Thoracic aorta (tissue), 2 donors: ENCODE data around the gene TIA1. TPM values are rescaled to one million over a fixed set of nuclear protein-coding genes. Genes with fewer than 3 reads are reported as not detected.
"Not testable (repeated sequence)": the region's sequence is repeated elsewhere in the genome, so short reads cannot be mapped to it uniquely, and the experiment has no call there.

Source experiments
- ATAC-seq: fragments of 150-250 bp; one replicate; pipeline ENCODE4 v1.8.0; 2017; ENCODE audit warnings: low read depth; ENCODE audit not compliant: insufficient number of reproducible peaks, low FRiP score
- DNase-seq: peaks from one replicate; pipeline ENCODE4 v3.0.0-alpha.2; 2020; ENCODE audit warnings: low spot score
- H3K27ac ChIP-seq, 2 donors: fragments of 200-600 bp; sonication (generic); 1 replicate in 1 of 2; 2 replicates in 1 of 2; pipeline ENCODE4 v1.5.1; 2016; ENCODE audit warnings: mild to moderate bottlenecking in 2 of 2, moderate library complexity in 2 of 2
- H3K27me3 ChIP-seq: fragments of 200-600 bp; sonication (generic); replicated peaks from 2 replicates; pipeline ENCODE4 v1.6.0; 2016; ENCODE audit warnings: mild to moderate bottlenecking; ENCODE audit not compliant: insufficient read depth
- H3K36me3 ChIP-seq: fragments of 200-600 bp; sonication (generic); one replicate; pipeline ENCODE4 v1.5.1; 2016
- H3K4me1 ChIP-seq, 2 donors: fragments of 200-600 bp; sonication (generic); 1 replicate in 1 of 2; 2 replicates in 1 of 2; pipeline versions ENCODE4 v1.5.1 to v1.6.0; 2016; ENCODE audit warnings: low read depth in 2 of 2, mild to moderate bottlenecking in 1 of 2; ENCODE audit not compliant: control insufficient read depth in 1 of 2
- H3K4me3 ChIP-seq: fragments of 200-600 bp; sonication (generic); 2 replicates; pipeline ENCODE4 v1.5.1; 2016; ENCODE audit warnings: mild to moderate bottlenecking
- H3K9me3 ChIP-seq: fragments of 200-600 bp; sonication (generic); 2 replicates; pipeline ENCODE4 v1.5.1; 2016
- total RNA-seq, 2 donors: library from RNA; depleted of rRNA; stranded (reverse); fragments of >200 nt; gene quantifications; one replicate each; pipeline versions ENCODE4 v1.1.0 to v1.2.3, GENCODE V29; 2016
- TF ChIP-seq, protein P1 (sequence below): fragments of 200-600 bp; sonication (generic); IDR thresholded peaks from one replicate; pipeline ENCODE4 v1.5.1; 2019; ENCODE audit warnings: antibody characterized with exemption

The TIA1 gene
- total RNA-seq, 2 donors from 2014 or later = 56.7 to 127 TPM

GRCh38 chr2:70173520-70173919 lies 74.9 kb downstream of the TIA1 start:
- no peaks in the 10 kb centered on the region for H3K9me3 ChIP-seq
- TF ChIP-seq, protein P1, sequence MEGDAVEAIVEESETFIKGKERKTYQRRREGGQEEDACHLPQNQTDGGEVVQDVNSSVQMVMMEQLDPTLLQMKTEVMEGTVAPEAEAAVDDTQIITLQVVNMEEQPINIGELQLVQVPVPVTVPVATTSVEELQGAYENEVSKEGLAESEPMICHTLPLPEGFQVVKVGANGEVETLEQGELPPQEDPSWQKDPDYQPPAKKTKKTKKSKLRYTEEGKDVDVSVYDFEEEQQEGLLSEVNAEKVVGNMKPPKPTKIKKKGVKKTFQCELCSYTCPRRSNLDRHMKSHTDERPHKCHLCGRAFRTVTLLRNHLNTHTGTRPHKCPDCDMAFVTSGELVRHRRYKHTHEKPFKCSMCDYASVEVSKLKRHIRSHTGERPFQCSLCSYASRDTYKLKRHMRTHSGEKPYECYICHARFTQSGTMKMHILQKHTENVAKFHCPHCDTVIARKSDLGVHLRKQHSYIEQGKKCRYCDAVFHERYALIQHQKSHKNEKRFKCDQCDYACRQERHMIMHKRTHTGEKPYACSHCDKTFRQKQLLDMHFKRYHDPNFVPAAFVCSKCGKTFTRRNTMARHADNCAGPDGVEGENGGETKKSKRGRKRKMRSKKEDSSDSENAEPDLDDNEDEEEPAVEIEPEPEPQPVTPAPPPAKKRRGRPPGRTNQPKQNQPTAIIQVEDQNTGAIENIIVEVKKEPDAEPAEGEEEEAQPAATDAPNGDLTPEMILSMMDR = no peak
- H3K36me3 ChIP-seq = peaks cover 18% of the 10 kb centered on the region
- H3K27me3 ChIP-seq = no peaks in the 10 kb centered on the region
- ATAC-seq (no peak), DNase-seq (no peak)
- no peak overlapping the region for H3K4me3 ChIP-seq
- no peaks in the 10 kb centered on the region for H3K4me1 ChIP-seq
- no peak overlapping the region for H3K27ac ChIP-seq

DNA sequence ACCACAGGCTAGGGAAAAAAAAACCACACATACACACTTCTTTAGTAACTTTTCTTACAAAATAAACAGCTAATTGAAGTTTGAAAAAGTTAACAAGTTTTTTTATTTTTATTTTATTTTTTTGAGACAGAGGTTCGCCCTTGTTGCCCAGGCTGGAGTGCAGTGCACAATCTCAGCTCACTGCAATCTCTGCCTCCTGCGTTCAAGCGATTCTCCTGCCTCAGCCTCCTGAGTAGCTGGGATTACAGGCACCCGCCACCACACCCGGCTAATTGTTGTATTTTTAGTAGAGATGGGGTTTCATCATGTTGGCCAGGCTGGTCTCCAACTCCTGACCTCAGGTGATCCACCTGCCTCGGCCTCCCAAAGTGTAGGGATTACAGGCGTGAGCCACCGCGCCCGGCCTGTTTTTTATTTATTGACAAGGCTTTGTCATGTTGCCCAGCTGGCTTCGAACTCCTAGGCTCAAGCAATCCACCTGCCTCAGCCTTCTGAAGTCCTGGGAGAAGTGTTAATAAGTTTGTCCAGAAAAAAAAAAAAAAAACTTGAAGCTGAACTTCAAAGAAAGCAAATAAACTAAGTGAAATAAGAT lies 78.7 kb downstream of the TIA1 start:
- not testable (repeated sequence) for H3K4me1 ChIP-seq, ATAC-seq, H3K9me3 ChIP-seq, H3K27ac ChIP-seq, DNase-seq, H3K27me3 ChIP-seq, H3K4me3 ChIP-seq
- H3K36me3 ChIP-seq = peaks cover 16% of the 10 kb centered on the region

GRCh38 chr2:70161069-70161534 lies 87.3 kb downstream of the TIA1 start:
- DNase-seq (no peak), ATAC-seq (no peak)
- Histone ChIP-seq H3K4me1 (no peaks in the 10 kb centered on the region), H3K27ac (no peak overlapping the region), H3K4me3 (no peak overlapping the region), H3K36me3 (peaks cover 17% of the 10 kb centered on the region), H3K9me3 (no peaks in the 10 kb centered on the region), H3K27me3 (no peaks in the 10 kb centered on the region)
- TF ChIP-seq, protein P1 = no peak

- no peak for DNase-seq
- H3K27ac ChIP-seq = no peak overlapping the region
- TF ChIP-seq, protein P1 = no peak
- no peaks in the 10 kb centered on the region for H3K27me3 ChIP-seq
- H3K9me3 ChIP-seq = no peaks in the 10 kb centered on the region
- H3K36me3 ChIP-seq = peaks cover 15% of the 10 kb centered on the region
- H3K4me1 ChIP-seq = no peaks in the 10 kb centered on the region
- no peak for ATAC-seq
- H3K4me3 ChIP-seq = no peak overlapping the region
These were observed 87.9 kb downstream of the TIA1 start for GRCh38 chr2:70160545-70160944.

Other genes with a start within 250 kb of the TIA1 start
- 100 to 1,000 TPM; 153 to 235 TPM for gene PCBP1, start 161.2 kb downstream of the TIA1 start, total RNA-seq
- gene C2orf42, start 57.6 kb downstream of the TIA1 start, total RNA-seq = 10 to 100 TPM; 13.7 to 25.5 TPM
- 10 to 100 TPM; 54.7 to 61.5 TPM for gene PCYOX1, start 9.5 kb upstream of the TIA1 start, total RNA-seq
- gene SNRPG, start 45.1 kb upstream of the TIA1 start, total RNA-seq = 100 to 1,000 TPM in 1 of 2 donors, 10 to 100 TPM in 1; 71.6 to 114 TPM
- 10 to 100 TPM; 15.0 to 20.5 TPM for gene FAM136A, start 53.4 kb upstream of the TIA1 start, total RNA-seq